AG10803 (cell line): ENCODE results near the gene EPC2.
A peak's percentile ranks its signal among the peaks of the same experiment; 100 is the strongest.

ENCODE experiments used
- DNase-seq: peaks from one replicate; pipeline ENCODE4 v3.0.0; 2010; ENCODE audit warnings: low read depth
- H3K4me3 ChIP-seq: 2 replicates; pipeline ENCODE4 v1.5.1; 2011; ENCODE audit warnings: mild to moderate bottlenecking, low read length, control low read depth
- TF ChIP-seq, protein P1 (sequence below): conservative IDR thresholded peaks from 2 replicates; pipeline ENCODE4 v1.5.1; 2011; ENCODE audit warnings: mild to moderate bottlenecking, low read length, control low read depth, inconsistent platforms

EPC2 gene

DNA sequence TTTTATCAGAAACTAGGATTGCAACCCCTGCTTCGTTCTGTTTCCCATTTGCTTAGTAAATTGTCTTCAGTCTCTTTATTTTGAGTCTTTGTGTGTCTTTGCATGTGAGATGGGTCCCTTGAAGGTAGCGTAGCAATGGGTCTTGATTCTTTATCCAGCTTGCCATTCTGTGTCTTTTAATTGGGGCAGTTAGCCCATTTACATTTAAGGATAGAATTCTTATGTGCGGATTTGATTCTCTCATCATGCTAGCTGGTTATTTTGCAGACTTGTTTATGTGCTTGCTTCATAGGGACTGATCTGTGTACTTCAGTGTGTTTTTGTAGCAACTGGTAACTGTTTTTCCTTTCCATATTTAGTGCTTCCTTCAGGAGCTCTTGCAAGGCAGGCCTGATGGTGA is 73.5 kb downstream of the EPC2 start:
- TF ChIP-seq, protein P1, sequence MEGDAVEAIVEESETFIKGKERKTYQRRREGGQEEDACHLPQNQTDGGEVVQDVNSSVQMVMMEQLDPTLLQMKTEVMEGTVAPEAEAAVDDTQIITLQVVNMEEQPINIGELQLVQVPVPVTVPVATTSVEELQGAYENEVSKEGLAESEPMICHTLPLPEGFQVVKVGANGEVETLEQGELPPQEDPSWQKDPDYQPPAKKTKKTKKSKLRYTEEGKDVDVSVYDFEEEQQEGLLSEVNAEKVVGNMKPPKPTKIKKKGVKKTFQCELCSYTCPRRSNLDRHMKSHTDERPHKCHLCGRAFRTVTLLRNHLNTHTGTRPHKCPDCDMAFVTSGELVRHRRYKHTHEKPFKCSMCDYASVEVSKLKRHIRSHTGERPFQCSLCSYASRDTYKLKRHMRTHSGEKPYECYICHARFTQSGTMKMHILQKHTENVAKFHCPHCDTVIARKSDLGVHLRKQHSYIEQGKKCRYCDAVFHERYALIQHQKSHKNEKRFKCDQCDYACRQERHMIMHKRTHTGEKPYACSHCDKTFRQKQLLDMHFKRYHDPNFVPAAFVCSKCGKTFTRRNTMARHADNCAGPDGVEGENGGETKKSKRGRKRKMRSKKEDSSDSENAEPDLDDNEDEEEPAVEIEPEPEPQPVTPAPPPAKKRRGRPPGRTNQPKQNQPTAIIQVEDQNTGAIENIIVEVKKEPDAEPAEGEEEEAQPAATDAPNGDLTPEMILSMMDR: no peak
- no peak for DNase-seq
- no peak overlapping the region for H3K4me3 ChIP-seq

DNA sequence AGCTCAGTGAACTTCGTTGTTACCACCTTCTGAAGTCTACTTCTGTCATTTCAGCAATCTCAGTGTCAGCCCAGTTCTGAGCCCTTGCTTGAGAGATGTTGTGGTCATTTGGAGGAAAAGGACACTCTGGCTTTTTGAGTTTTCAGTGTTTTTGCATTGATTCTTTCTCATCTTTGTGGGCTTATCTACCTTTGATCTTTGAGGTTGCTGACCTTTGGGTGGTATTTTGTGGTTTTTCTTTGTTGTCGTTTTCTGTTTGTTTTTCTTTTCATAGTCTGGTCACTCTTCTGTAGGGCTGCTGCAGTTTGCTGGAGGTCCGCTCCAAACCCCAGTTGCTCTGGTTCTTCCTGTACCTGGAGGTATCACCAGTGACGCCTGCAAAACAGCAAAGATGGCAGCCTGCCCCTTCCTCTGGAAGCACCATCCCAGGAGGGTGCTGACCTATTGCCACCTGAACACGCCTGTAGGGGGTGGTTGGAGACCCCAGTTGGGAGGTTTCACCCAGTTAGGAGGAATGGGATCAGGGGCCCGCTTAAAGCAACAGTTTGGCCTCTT is 74.7 kb downstream of the EPC2 start:
- no peak for DNase-seq
- TF ChIP-seq, protein P1: no peak
- H3K4me3 ChIP-seq: no peak overlapping the region

DNA sequence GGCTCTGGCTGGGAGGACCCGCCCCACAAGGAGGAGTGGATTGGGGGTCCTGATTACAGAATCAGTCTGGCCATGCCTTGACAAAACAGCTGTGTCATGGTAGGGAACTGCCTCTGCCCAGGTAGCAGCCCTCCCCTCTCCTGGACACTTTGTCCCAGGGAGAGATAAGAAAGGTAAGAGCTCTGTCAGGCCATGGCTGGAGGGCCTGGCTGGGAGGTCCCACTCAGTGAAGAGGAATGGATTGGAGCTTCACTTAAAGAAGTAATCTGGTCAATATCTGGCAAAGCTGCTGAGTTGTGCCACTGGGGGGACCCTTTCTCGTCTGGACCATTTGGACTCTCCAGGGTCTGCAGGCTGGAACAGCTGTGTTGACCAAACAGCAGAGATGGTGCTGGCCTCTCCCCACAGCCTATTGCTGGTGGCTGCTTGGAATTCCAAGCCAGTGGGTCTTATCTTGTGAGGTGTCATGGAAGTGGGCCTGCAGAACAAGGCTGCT is 75.4 kb downstream of the EPC2 start:
- TF ChIP-seq, protein P1: no peak
- no peak for DNase-seq
- H3K4me3 ChIP-seq: no peak overlapping the region

DNA sequence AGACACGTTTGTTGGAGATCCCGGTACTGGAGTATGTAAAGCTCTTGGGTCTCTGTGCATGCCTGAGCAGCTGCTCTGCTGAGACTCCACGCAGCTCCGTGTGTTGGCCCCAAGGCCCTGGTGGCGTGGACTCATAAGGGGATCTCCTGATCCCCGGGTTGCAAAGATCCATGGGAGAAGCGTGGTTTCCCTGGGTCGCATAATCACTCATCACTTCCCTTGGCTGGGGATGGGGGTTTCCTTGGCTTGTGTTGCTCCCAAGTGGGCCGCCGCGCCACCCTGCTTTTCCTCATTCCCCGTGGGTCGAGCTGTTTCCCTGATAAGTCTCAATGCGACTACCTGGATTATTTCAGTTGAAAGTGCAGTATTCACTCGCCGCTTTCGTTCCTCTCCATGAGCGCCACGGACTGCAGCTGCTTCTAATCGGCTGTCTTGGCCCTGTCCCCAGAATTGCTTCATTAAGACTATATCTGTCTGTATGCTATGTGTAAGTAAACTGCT is 76.0 kb downstream of the EPC2 start:
- H3K4me3 ChIP-seq: no peak overlapping the region; the same call in 1 of the 2 replicates
- DNase-seq: peak; percentile 49
- TF ChIP-seq, protein P1: no peak

DNA sequence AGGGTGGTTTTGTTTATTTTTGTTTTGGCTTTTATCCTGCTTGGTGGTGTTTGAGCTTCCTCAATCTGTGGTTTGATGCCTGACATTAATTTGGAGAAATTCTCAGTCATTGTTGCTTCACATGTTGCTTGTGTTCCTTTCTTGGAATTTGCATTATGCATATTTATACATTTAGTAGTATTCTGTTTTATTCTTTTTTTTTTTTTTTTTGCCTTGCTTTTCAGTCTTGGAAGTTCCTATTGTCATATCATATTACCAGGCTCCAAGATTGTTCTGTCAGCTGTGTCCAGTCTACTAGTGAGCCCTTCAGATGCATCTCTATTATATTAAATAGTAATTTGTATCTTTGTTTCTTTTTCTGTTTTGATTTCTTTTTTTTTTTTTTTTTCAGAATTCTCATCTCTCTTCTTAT is 77.0 kb downstream of the EPC2 start:
- TF ChIP-seq, protein P1: no peak
- no peak overlapping the region for H3K4me3 ChIP-seq
- peak; percentile 56 for DNase-seq

DNA sequence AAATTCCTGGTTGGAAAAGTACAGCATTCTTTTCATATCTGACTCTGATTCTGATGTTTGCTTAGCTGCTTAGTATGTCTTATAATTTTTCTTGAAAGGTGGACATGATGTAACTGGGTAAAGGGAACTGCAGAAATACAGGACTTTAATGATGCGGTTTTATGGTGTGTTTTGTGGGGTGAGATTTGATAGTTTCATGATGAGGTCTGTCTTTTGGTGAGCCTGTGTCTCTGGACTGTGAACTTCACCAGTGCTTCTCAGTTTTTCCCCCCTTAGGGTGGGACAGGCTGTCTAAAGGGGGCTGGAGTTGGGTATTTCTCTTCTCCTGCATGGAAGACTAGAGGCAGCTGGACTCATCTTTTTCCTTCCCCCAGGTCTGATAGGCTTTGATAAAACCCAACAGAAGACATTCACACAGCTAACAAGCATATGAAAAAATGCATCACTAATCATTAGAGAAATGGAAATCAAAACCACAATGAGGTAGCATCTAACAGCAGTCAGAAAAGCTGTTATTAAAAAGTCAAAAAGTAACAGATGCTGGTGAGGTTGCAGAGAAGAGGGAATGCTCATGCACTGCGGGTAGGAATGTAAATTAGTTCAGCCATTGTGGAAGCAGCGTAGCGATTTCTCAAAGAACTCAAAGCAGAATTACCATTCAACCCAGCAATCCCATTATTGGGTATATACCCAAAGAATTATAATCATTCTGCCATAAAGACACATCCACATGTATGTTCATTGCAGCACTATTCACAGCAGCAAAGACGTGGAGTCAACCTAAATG is 77.6 kb downstream of the EPC2 start:
- H3K4me3 ChIP-seq: no peak overlapping the region
- DNase-seq: peak; percentile 42
- TF ChIP-seq, protein P1: no peak

DNA sequence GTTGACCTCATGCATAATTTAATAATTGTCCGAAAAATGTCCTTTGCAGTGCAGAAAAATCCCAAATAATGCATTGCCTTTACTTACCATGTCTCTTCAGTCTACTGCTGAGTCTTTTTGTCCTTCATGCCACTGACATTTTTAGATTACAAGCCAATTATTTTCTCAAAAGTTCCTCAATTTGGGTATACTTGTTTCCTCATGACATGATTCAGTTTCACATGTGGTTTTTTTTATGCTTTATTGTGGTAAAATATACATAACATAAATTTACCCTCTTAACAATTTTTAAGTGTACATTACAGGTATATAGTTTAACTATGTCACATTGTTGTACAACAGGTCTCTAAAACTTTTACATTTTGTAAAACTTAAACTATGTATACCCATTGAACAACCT is 81.0 kb downstream of the EPC2 start:
- DNase-seq: no peak
- no peak overlapping the region for H3K4me3 ChIP-seq
- TF ChIP-seq, protein P1: no peak
